C4-2B (cell line): Measurements from ENCODE around the gene OR4E2.

Experiments
- ZFX ChIP-seq: fragments of 450-650 bp; IDR thresholded peaks from 2 replicates; pipeline ENCODE4 v1.6.1; 2017
- TF ChIP-seq, protein P1 (sequence below): fragments of 450-650 bp; conservative IDR thresholded peaks from 2 replicates; pipeline ENCODE4 v1.5.1; 2017; ENCODE audit warnings: mild to moderate bottlenecking

DNA sequence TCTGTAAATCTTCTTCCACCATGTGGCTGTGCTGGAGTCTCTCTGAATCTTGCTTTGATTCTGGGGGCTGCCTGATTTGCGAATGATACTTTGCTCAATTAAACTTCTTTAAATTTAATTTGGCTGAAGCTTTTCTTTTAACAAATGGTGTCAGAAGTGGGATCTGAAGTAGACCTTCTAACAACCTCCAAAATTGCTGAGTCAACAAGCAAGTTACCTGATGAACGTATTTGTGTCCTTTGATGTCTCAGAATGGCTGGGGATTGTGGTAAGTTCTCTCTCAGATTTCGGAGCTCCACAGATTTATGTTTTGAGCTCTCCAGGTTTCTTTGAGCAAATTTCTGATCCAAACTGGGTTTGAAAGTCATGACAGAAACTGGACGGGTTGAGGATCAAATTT, 21.9 kb downstream of the OR4E2 start:
- TF ChIP-seq, protein P1, sequence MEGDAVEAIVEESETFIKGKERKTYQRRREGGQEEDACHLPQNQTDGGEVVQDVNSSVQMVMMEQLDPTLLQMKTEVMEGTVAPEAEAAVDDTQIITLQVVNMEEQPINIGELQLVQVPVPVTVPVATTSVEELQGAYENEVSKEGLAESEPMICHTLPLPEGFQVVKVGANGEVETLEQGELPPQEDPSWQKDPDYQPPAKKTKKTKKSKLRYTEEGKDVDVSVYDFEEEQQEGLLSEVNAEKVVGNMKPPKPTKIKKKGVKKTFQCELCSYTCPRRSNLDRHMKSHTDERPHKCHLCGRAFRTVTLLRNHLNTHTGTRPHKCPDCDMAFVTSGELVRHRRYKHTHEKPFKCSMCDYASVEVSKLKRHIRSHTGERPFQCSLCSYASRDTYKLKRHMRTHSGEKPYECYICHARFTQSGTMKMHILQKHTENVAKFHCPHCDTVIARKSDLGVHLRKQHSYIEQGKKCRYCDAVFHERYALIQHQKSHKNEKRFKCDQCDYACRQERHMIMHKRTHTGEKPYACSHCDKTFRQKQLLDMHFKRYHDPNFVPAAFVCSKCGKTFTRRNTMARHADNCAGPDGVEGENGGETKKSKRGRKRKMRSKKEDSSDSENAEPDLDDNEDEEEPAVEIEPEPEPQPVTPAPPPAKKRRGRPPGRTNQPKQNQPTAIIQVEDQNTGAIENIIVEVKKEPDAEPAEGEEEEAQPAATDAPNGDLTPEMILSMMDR, result no peak
- TF ChIP-seq ZFX, result no peak
